Psoas muscle (tissue), 8 donors: ENCODE data around the gene FKBP3. TPM values are rescaled to one million over a fixed set of nuclear protein-coding genes. Genes with fewer than 3 reads are reported as not detected.
A peak's percentile ranks its signal among the peaks of the same experiment; 100 is the strongest.

Source experiments
- ATAC-seq, 4 donors: fragments of 200-7000 bp; cut with Tn5 transposase; one replicate each; pipeline ENCODE4 v1.9.1; 2020; ENCODE audit warnings: moderate library complexity in 3 of 4, mild to moderate bottlenecking in 2 of 4
- DNase-seq, 2 donors: peaks; one replicate each; pipeline ENCODE4 v3.0.0-alpha.2; 2020
- H3K27ac ChIP-seq: fragments of 200-600 bp; one replicate; pipeline ENCODE4 v1.8.0; 2022
- H3K27me3 ChIP-seq, 3 donors: fragments of 200-600 bp in 1 of 3; one replicate each; pipeline versions ENCODE4 v1.6.1 to v1.8.0; 2013 to 2022; ENCODE audit warnings: low read length in 2 of 3, mild to moderate bottlenecking in 2 of 3, moderate library complexity in 1 of 3; ENCODE audit not compliant: insufficient read depth in 3 of 3
- H3K36me3 ChIP-seq, 2 donors: fragments of 200-600 bp in 1 of 2; one replicate each; pipeline versions ENCODE4 v1.6.1 to v1.8.0; 2013 to 2022; ENCODE audit warnings: low read depth in 1 of 2, mild to moderate bottlenecking in 1 of 2, moderate library complexity in 1 of 2; ENCODE audit not compliant: insufficient read depth in 1 of 2
- H3K4me1 ChIP-seq: fragments of 200-600 bp; one replicate; pipeline ENCODE4 v1.8.0; 2022
- H3K4me3 ChIP-seq: fragments of 200-600 bp; one replicate; pipeline ENCODE4 v1.8.0; 2022; ENCODE audit warnings: mild to moderate bottlenecking
- H3K9me3 ChIP-seq: fragments of 200-600 bp; one replicate; pipeline ENCODE4 v1.8.0; 2022
- CTCF ChIP-seq: fragments of 200-600 bp; IDR thresholded peaks from one replicate; pipeline ENCODE4 v1.8.0; 2022; ENCODE audit warnings: antibody characterized with exemption
- WGBS, 3 donors: extraction: QIAGEN DNeasy Blood & Tissue Kit; methylation state at CpG; one replicate each; pipeline versions ENCODE4 v1.1.6 to v1.1.7; 2013; 5-methylcytosine and 5-hydroxymethylcytosine counted together
- intact Hi-C, 2 donors: fragments of 100-400 bp; cut with DNase I; formaldehyde crosslinking; loops; one replicate each; pipeline versions ENCODE4 v1.11.0 to v1.14.2; 2022
- polyA plus RNA-seq, 3 donors: library from polyadenylated mRNA; stranded (reverse); fragments of 200-250 nt; gene quantifications; one replicate each; pipeline ENCODE4 v1.2.3, GENCODE V29; 2013
- total RNA-seq, 4 donors: library from RNA; stranded (reverse); fragmentation: NEBNext Ultra II Directional in 2 of 4; extraction: Animal tissue kit (Norgen Biotek cat#: 25700) in 2 of 4; gene quantifications; one replicate each; pipeline versions ENCODE4 v1.2.1 to v1.2.4, GENCODE V29; 2021 to 2023
- donor health status: healthy with polysubstance abuse.
- donor health status: DM: no; HTN: no; CAD: no; lungs with moderate emphysema.
- donor health status: Bipolar disorder and iron deficiency.
- donor health status: healthy.
- donor health status: DM: yes; HTN: yes; CAD: no.
- donor health status: DM: no; HTN: no; CAD: no.
- donor health status: DM: no; HTN: no; CAD: no.
- donor health status: DM: yes; HTN: yes; CAD: no.

Gene FKBP3
- total and polyA plus RNA-seq, 7 donors: 132 to 346 (median 197) TPM

- Histone ChIP-seq H3K27me3 (no peaks in the 10 kb centered on the region), H3K27ac (peak overlapping the region; percentile 92), H3K9me3 (no peaks in the 10 kb centered on the region), H3K4me3 (peak overlapping the region; percentile 86), H3K4me1 (peaks cover 43% of the 10 kb centered on the region), H3K36me3 (no peaks in the 10 kb centered on the region)
- intact Hi-C loops: loop anchor here (1.0 to 5.0 kb wide), 4 partner anchors 118 to 238 kb away; partner anchors contain the start of genes TOGARAM1 (in 2 of the 2) and MIS18BP1 (in 1 of the 2)
- 0 to 2% (median 1%) methylated on average over 7 of the region's 7 CpGs for WGBS, 3 donors
- peak in 1 of 4 donors; percentile 22 for ATAC-seq
- DNase-seq: no peak
- no peak for TF ChIP-seq CTCF
These were observed 875 bp upstream of the FKBP3 start for GRCh38 chr14:45135156-45135555.

GRCh38 chr14:45133683-45134050 is 614 bp downstream of the FKBP3 start:
- no peak for DNase-seq
- intact Hi-C loops: loop anchor here (2.0 to 5.0 kb wide), 2 partner anchors 46 to 171 kb away; partner anchors contain the start of gene TOGARAM1 (in 2 of the 2)
- ATAC-seq: peak; percentile 6 to 28 (median 8)
- Histone ChIP-seq H3K36me3 (no peaks in the 10 kb centered on the region), H3K27ac (peak overlapping the region; percentile 92), H3K9me3 (no peaks in the 10 kb centered on the region), H3K27me3 (no peaks in the 10 kb centered on the region), H3K4me3 (peak overlapping the region; percentile 86), H3K4me1 (peaks cover 58% of the 10 kb centered on the region)
- 0 to 1% (median 1%) methylated on average over 9 of the region's 9 CpGs for WGBS, 3 donors
- TF ChIP-seq CTCF: no peak

GRCh38 chr14:45128963-45129629 is 5.2 kb downstream of the FKBP3 start:
- no peak for TF ChIP-seq CTCF
- peak overlapping the region; percentile 39 for H3K4me3 ChIP-seq
- peak in 3 of 4 donors; percentile 28 to 78 (median 64) for ATAC-seq
- H3K4me1 ChIP-seq: peaks cover 59% of the 10 kb centered on the region
- no peak for DNase-seq
- peak overlapping the region; percentile 75 for H3K27ac ChIP-seq
- peaks cover 0 to 40% of the 10 kb centered on the region in 2 donors for H3K36me3 ChIP-seq
- 25 to 31% (median 26%) methylated on average over 1 of the region's 1 CpG for WGBS, 3 donors
- H3K27me3 ChIP-seq: no peaks in the 10 kb centered on the region
- intact Hi-C loops: no loop called here
- H3K9me3 ChIP-seq: no peaks in the 10 kb centered on the region

GRCh38 chr14:45125754-45126153 is 8.5 kb downstream of the FKBP3 start:
- intact Hi-C loops: no loop called here
- peaks cover 39% of the 10 kb centered on the region for H3K4me1 ChIP-seq
- ATAC-seq (no peak), DNase-seq (no peak)
- WGBS, 3 donors: 94 to 100% (median 98%) methylated on average over 2 of the region's 2 CpGs
- no peaks in the 10 kb centered on the region for H3K9me3 ChIP-seq
- H3K4me3 ChIP-seq: no peak overlapping the region
- no peaks in the 10 kb centered on the region for H3K27me3 ChIP-seq
- no peak overlapping the region for H3K27ac ChIP-seq
- peaks cover 0 to 71% of the 10 kb centered on the region in 2 donors for H3K36me3 ChIP-seq
- TF ChIP-seq CTCF: no peak
